B cell (primary cell): ENCODE measurements around the gene AP5B1. TPM values are rescaled to one million over a fixed set of nuclear protein-coding genes. Genes with fewer than 3 reads are reported as not detected.
"Not testable (repeated sequence)": the region's sequence is repeated elsewhere in the genome, so short reads cannot be mapped to it uniquely, and the experiment has no call there.

Source experiments
- ATAC-seq: fragments of 200-7000 bp; cut with Tn5 transposase; one replicate; pipeline ENCODE4 v1.10.0; 2021; ENCODE audit warnings: low read depth, mild to moderate bottlenecking, moderate number of reproducible peaks, moderate library complexity
- CTCF ChIA-PET: fragments of 350-600 bp; sonication (Branson Sonifier 250); formaldehyde crosslinking; loops from one replicate; lab custom pipeline; 2021; ENCODE audit warnings: antibody characterized with exemption, inconsistent platforms; lab: Charles Lee
- POLR2A ChIA-PET: fragments of 350-600 bp; sonication (Branson Sonifier 250); formaldehyde crosslinking; loops from one replicate; lab custom pipeline; 2021; ENCODE audit warnings: antibody characterized with exemption; lab: Charles Lee
- DNase-seq: peaks from one replicate; pipeline ENCODE4 v3.0.0; 2013
- H2AFZ ChIP-seq: 2 replicates; pipeline ENCODE4 v1.6.1; 2012; ENCODE audit warnings: mild to moderate bottlenecking, low read depth, low read length; ENCODE audit not compliant: insufficient read depth, poor library complexity, severe bottlenecking
- H3K27ac ChIP-seq, 2 donors: 1 replicate in 1 of 2; 2 replicates in 1 of 2; pipeline ENCODE4 v1.5.1; 2012 to 2013; ENCODE audit warnings: low read length in 2 of 2, mild to moderate bottlenecking in 2 of 2, moderate library complexity in 1 of 2
- H3K27me3 ChIP-seq, 4 experiments: fragments of 200-600 bp in 1 of 4; sonication (generic) in 1 of 4; replicated peaks in 1 of 4; 1 replicate in 2 of 4; 2 replicates in 2 of 4; pipeline versions ENCODE4 v1.6.1 to v1.7.0; 2013 to 2016; ENCODE audit warnings: low read length in 3 of 4, mild to moderate bottlenecking in 2 of 4, mixed read lengths in 1 of 4, moderate library complexity in 1 of 4; ENCODE audit not compliant: insufficient read depth in 4 of 4, control insufficient read depth in 3 of 4; ENCODE audit errors: control extremely low read depth in 1 of 4
- H3K36me3 ChIP-seq, 2 experiments: replicated peaks in 1 of 2; 1 replicate in 1 of 2; 2 replicates in 1 of 2; pipeline versions ENCODE4 v1.6.1 to v1.7.1; 2013; ENCODE audit warnings: low read length in 1 of 2; ENCODE audit not compliant: insufficient read depth in 2 of 2, control insufficient read depth in 1 of 2; ENCODE audit errors: control extremely low read depth in 1 of 2, extremely low read depth in 1 of 2
- H3K4me1 ChIP-seq, 2 donors: fragments of 200-600 bp in 1 of 2; sonication (generic) in 1 of 2; 1 replicate in 1 of 2; 2 replicates in 1 of 2; pipeline versions ENCODE4 v1.5.1 to v1.6.1; 2013 to 2017; ENCODE audit warnings: low read length in 2 of 2; ENCODE audit not compliant: control insufficient read depth in 2 of 2, insufficient read depth in 2 of 2
- H3K4me2 ChIP-seq: replicated peaks from 2 replicates; pipeline ENCODE3; 2012; ENCODE audit warnings: mild to moderate bottlenecking, low read depth, low read length; ENCODE audit not compliant: poor library complexity, severe bottlenecking
- H3K4me3 ChIP-seq, 5 experiments: fragments of 200-600 bp in 1 of 5; sonication (generic) in 1 of 5; 1 replicate in 3 of 5; 2 replicates in 2 of 5; pipeline versions ENCODE4 v1.5.1 to v1.7.0; 2011 to 2016; ENCODE audit warnings: low read length in 4 of 5, mild to moderate bottlenecking in 4 of 5, low read depth in 2 of 5, control low read depth in 1 of 5, moderate library complexity in 1 of 5; ENCODE audit not compliant: insufficient read depth in 1 of 5; ENCODE audit errors: control extremely low read depth in 1 of 5, extremely low read depth in 1 of 5
- H3K79me2 ChIP-seq: fragments of 200-600 bp; sonication (generic); one replicate; pipeline ENCODE4 v1.6.0; 2016; ENCODE audit warnings: low read length; ENCODE audit not compliant: control insufficient read depth, insufficient read depth
- H3K9ac ChIP-seq: fragments of 200-600 bp; sonication (generic); 2 replicates; pipeline ENCODE4 v1.6.1; 2017; ENCODE audit warnings: mild to moderate bottlenecking, low read length, moderate library complexity
- H3K9me3 ChIP-seq, 3 donors: one replicate each; pipeline versions ENCODE4 v1.6.1 to v1.7.1; 2013; ENCODE audit warnings: low read length in 2 of 3; ENCODE audit not compliant: control insufficient read depth in 2 of 3, insufficient read depth in 1 of 3; ENCODE audit errors: control extremely low read depth in 1 of 3
- H4K20me1 ChIP-seq: 2 replicates; pipeline ENCODE4 v1.6.0; 2012; ENCODE audit warnings: mild to moderate bottlenecking, low read length; ENCODE audit not compliant: insufficient read depth, control insufficient read depth, poor library complexity, severe bottlenecking
- H3K27ac Mint-ChIP-seq: one replicate; pipeline ENCODE4 v1.8.0; 2021; ENCODE audit warnings: mixed read lengths
- H3K27me3 Mint-ChIP-seq: one replicate; pipeline ENCODE4 v1.8.0; 2021; ENCODE audit warnings: mixed read lengths
- H3K4me1 Mint-ChIP-seq: one replicate; pipeline ENCODE4 v1.8.0; 2021; ENCODE audit warnings: mixed read lengths
- H3K4me3 Mint-ChIP-seq: one replicate; pipeline ENCODE4 v1.8.0; 2021; ENCODE audit warnings: mixed read lengths
- H3K9me3 Mint-ChIP-seq: one replicate; pipeline ENCODE4 v1.8.0; 2022; ENCODE audit warnings: mixed read lengths; ENCODE audit not compliant: insufficient read depth
- EZH2 ChIP-seq: IDR thresholded peaks from 2 replicates; pipeline ENCODE4 v1.6.1; 2012; ENCODE audit warnings: borderline replicate concordance, low read depth, mild to moderate bottlenecking, moderate library complexity, low read length; ENCODE audit not compliant: insufficient read depth, poor library complexity, severe bottlenecking
- WGBS: methylation state at CpG from one replicate; pipeline ENCODE4 v1.1.5; 2013; ENCODE audit warnings: missing lambda C conversion rate; ENCODE audit not compliant: insufficient coverage; 5-methylcytosine and 5-hydroxymethylcytosine counted together
- intact Hi-C: fragments of 100-400 bp; cut with micrococcal nuclease; formaldehyde crosslinking; loops from one replicate; pipeline ENCODE4 v1.10.0; 2022
- polyA plus RNA-seq: library from polyadenylated mRNA; depleted of rRNA; stranded (reverse); fragments of >200 nt; gene quantifications from 2 replicates; pipeline ENCODE4 v1.2.3, GENCODE V29; 2012
- total RNA-seq, 2 donors: library from RNA; stranded (reverse); fragments of 120-200 nt in 1 of 2; gene quantifications; 1 replicate in 1 of 2; 2 replicates in 1 of 2; pipeline versions ENCODE4 v1.2.3 to v1.2.4, GENCODE V29; 2013 to 2022
- TF ChIP-seq, protein P1 (sequence below): fragments of 200-600 bp; IDR thresholded peaks from one replicate; pipeline ENCODE4 v1.8.0; 2022; ENCODE audit warnings: antibody characterized with exemption, mild to moderate bottlenecking

AP5B1 gene
- total and polyA plus RNA-seq, 2 donors (not counting 1 experiment from before 2014, with no cell fraction given) = 9.6 to 25.2 TPM

DNA sequence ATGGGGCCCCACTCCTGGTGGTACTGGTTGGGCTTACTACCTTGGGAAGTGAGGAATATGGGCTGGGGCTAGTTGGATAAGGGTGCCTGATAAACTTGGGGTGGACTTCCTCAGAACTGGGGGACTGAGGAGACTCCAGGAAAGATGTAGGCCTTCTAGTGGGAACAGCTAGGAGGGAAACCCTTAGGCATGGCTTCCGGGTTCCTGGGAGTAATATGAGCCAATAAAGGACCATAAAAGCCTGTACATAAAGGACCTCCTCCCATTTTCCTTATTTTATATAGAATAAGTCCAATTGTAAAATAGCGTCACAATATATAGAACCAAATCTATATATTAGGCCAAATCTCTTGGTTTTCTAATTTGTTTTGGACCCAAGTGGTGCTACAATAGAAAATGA, 41.8 kb downstream of the AP5B1 start:
- H3K4me1 Mint-ChIP-seq = no peaks in the 10 kb centered on the region
- peaks cover 2% of the 10 kb centered on the region for H3K9me3 Mint-ChIP-seq
- WGBS = no CpG with 5 or more reads among the region's 2 CpGs
- Histone ChIP-seq H3K36me3 (no peaks in the 10 kb centered on the region), H3K79me2 (no peaks in the 10 kb centered on the region), H3K4me2 (no peak overlapping the region), H3K4me1 (no peaks in the 10 kb centered on the region), H3K27ac (no peak overlapping the region), H3K9me3 (peaks cover 0 to 1% (median 0%) of the 10 kb centered on the region in 3 donors), H4K20me1 (no peaks in the 10 kb centered on the region), H3K9ac (no peak overlapping the region), H3K4me3 (no peak overlapping the region), H3K27me3 (peaks cover 0 to 7% (median 5%) of the 10 kb centered on the region in 4 experiments), H2AFZ (no peak overlapping the region)
- intact Hi-C loops = no loop called here
- DNase-seq (no peak), ATAC-seq (no peak)
- ChIA-PET CTCF (no interaction called here), POLR2A (no interaction called here)
- TF ChIP-seq, protein P1, sequence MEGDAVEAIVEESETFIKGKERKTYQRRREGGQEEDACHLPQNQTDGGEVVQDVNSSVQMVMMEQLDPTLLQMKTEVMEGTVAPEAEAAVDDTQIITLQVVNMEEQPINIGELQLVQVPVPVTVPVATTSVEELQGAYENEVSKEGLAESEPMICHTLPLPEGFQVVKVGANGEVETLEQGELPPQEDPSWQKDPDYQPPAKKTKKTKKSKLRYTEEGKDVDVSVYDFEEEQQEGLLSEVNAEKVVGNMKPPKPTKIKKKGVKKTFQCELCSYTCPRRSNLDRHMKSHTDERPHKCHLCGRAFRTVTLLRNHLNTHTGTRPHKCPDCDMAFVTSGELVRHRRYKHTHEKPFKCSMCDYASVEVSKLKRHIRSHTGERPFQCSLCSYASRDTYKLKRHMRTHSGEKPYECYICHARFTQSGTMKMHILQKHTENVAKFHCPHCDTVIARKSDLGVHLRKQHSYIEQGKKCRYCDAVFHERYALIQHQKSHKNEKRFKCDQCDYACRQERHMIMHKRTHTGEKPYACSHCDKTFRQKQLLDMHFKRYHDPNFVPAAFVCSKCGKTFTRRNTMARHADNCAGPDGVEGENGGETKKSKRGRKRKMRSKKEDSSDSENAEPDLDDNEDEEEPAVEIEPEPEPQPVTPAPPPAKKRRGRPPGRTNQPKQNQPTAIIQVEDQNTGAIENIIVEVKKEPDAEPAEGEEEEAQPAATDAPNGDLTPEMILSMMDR = no peak
- no peak for TF ChIP-seq EZH2
- no peak overlapping the region for H3K27ac Mint-ChIP-seq
- H3K27me3 Mint-ChIP-seq = peaks cover 43% of the 10 kb centered on the region
- H3K4me3 Mint-ChIP-seq = no peak overlapping the region

DNA sequence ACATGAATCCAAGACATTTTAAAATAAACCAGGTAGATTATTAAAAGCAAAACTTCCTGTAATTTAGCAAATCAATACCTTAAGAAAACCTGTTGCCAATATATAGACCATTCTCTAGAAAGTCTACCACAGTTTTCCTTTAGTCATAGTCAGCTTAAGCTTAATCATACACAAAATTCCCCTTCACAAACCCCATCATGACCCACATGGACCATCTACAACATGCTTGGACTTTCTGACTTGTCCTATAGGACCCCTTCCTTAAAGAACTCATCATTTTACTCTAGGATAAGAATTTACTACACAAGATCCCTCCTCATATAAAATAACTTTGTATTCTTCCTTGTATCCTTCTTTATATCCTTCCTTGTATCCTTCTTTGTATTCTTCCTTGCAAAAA, 44.0 kb downstream of the AP5B1 start:
- Mint-ChIP-seq H3K27me3 (peaks cover 47% of the 10 kb centered on the region), H3K27ac (no peak overlapping the region), H3K4me1 (no peaks in the 10 kb centered on the region), H3K4me3 (no peak overlapping the region), H3K9me3 (peaks cover 4% of the 10 kb centered on the region)
- Histone ChIP-seq H3K36me3 (no peaks in the 10 kb centered on the region), H3K79me2 (no peaks in the 10 kb centered on the region), H4K20me1 (no peaks in the 10 kb centered on the region), H3K9me3 (peaks cover 0 to 1% (median 0%) of the 10 kb centered on the region in 3 donors), H3K9ac (no peak overlapping the region), H3K4me3 (no peak overlapping the region), H3K27me3 (peaks cover 0 to 7% (median 4%) of the 10 kb centered on the region in 4 experiments), H3K4me2 (no peak overlapping the region), H3K27ac (no peak overlapping the region), H2AFZ (no peak overlapping the region), H3K4me1 (no peaks in the 10 kb centered on the region)
- ChIA-PET POLR2A (no interaction called here), CTCF (no interaction called here)
- intact Hi-C loops = no loop called here
- DNase-seq (no peak), ATAC-seq (no peak)
- TF ChIP-seq, protein P1 = no peak
- no peak for TF ChIP-seq EZH2

DNA sequence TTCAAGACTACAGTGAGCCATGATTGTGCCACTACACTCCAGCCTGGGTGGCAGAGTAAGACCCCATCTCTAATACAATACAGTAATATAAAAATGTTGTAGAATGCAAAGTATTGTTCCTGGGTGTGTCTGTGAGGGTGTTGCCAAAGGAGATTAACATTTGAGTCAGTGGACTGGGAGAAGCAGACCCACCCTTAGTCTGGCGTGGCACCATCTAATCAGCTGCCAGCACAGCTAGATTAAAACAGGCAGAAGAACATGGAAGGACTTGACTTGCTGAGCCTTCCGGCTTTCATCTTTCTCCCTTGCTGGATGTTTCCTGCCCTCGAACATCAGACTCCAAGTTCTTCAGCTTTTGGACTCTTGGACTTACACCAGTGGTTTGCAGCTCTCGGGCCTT, 45.7 kb downstream of the AP5B1 start:
- DNase-seq, H3K9me3 Mint-ChIP-seq, H3K4me1 ChIP-seq, H3K4me3 ChIP-seq, intact Hi-C loops, ATAC-seq, H2AFZ ChIP-seq, H3K4me3 Mint-ChIP-seq, H3K9me3 ChIP-seq, H3K27ac Mint-ChIP-seq, H3K9ac ChIP-seq, H3K27me3 ChIP-seq, H3K4me1 Mint-ChIP-seq, H3K4me2 ChIP-seq, H4K20me1 ChIP-seq, H3K36me3 ChIP-seq, H3K27ac ChIP-seq, H3K79me2 ChIP-seq: not testable (repeated sequence)
- ChIA-PET POLR2A (interaction anchor here (0.7 kb wide), 1 partner anchor 1234 kb away, joined by 5 read pairs; no protein-coding TSS in a partner anchor), CTCF (interaction anchor here (1.0 kb wide), 1 partner anchor 12 kb away, joined by 5 read pairs; no protein-coding TSS in a partner anchor)
- 89% methylated on average over 4 of the region's 4 CpGs for WGBS
- H3K27me3 Mint-ChIP-seq = peaks cover 45% of the 10 kb centered on the region
